NCI-H128 (cell line): ENCODE measurements around the gene GYG1.

Source experiments
- DNase-seq: peaks from one replicate; lab custom pipeline; 2025; ENCODE audit not compliant: unreplicated experiment; lab: John Stamatoyannopoulos, UW

The GYG1 gene

GRCh38 chr3:148991219-148992026, at the start of gene GYG1:
GYG1 (plus strand) TSS chr3:148991540; CDS start chr3:148991641, 101 bp downstream.
- no peak for DNase-seq

DNA sequence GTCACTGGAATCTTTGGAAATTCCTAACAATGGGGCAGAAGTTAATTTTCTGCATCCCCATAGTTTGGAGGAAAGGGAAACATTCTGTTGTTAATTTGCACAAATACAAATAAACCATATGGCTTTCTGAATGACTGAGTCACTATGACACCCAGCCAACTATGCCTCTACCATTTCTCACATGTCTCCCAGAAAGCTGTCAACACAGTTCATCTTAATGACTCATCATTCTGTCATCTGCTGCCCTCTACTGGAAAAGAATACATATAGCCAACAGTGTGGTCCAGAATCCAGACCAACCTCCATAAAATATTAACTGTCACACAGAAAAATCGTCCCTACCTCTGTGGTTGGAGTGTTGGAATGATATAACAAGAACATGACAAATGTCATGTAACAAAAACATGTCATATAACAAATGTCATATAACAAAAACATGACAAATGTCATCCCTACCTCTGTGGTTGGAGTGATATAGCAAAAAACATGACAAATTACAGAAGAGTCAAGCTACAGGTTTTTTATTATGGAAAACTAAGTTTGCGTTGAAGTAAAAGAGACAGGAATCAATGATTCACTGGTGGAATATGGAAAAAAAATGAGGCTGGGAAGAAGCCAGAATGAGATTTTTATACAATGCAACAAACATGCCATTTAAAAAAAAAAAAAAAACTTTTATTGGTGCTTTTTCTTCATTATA, 47.7 kb upstream of the GYG1 start:
- DNase-seq, result peak; percentile 61

DNA sequence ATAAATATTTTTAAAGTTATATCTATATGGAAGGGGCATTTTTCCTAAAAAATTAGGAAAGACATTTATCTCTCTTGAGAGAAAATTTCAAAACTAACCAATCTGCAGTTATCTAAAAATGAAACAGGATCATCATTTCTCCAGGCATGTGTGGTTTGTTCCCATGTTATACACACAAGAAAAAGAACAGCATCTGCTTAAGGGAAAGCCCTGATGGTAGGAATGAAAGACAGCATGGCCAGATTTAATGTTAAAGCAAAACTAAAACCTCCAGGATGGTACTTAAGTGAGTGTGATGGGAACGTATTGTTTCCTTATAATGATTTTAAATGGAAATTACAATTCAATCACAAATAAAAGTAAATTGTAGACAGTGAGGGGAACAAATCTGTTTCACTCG, 46.2 kb upstream of the GYG1 start:
- no peak for DNase-seq

- DNase-seq, result no peak
Measured at GRCh38 chr3:148948913-148949657, 42.3 kb upstream of the GYG1 start.

DNA sequence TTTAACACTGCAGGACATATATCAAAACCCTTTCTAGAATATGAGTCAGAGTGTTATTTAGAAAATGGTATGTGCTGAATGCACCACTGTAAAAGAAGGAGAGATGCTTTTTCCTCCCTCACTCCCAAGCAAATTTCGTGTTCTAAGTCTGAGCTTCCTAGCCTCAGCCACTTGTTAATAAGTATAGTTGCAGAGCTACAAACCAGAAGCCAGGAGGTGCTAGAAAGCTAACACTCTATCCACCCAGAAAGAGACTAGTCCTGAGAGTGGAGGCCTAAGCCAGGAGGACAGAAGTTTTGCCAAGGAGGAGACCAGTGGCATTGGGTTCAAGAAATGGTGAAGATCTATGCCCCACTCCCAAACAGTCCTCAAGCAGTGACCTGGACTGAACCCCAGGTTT, 40.5 kb upstream of the GYG1 start:
- DNase-seq, result no peak

DNA sequence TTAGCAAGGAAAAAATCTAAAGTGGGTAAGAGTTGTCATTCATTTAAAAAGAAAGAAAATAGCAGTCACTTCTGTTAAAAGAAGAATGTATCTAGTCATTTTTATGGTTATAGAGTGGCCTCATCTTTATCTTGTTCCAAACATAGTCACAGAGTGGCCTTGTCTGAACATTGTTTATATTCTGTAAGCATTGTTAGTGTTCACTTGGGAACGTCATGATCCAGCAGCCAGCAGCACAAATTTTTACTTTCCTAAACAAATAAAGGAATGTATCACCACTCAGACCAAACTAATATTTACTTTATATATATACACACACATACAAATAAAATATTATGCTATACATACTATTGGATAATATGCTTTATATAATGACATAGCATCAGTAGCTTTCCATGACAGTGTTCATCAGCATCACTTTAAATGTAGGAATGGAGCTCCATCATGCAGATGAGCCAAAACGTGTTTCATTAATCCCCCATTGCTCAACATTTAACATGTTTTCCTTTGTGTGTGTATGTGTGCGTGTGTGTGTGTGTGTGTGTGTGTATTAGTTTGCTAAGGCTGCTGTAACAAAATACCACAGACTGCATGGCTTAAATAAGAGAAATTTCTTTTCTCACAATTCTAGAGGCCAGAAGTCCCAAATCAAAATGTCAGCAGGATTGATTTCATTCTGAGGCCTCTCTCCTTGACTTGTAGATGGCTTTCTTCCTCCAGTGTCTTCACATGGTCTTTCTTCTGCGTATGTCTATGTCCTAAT, 39.6 kb upstream of the GYG1 start:
- DNase-seq, result no peak

DNA sequence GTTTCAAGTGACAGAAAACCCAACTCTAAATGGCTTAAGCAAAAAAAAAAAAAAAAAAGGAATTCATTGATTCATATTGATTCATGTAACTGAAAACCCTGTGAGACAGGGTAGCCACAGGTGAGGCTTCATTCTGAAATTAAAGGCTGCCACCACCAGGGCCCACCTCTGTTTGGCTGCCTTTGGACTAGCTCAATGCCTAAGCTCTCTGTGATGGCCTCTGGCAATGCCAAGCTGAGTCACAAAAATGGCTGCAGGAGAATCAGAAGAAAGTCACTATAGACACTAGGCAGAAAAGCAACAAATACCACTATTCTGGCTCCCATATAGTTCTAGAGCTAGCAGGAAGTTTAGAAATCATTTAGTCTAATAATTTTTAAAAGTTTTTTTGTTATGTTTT, 38.2 kb upstream of the GYG1 start:
- no peak for DNase-seq

DNA sequence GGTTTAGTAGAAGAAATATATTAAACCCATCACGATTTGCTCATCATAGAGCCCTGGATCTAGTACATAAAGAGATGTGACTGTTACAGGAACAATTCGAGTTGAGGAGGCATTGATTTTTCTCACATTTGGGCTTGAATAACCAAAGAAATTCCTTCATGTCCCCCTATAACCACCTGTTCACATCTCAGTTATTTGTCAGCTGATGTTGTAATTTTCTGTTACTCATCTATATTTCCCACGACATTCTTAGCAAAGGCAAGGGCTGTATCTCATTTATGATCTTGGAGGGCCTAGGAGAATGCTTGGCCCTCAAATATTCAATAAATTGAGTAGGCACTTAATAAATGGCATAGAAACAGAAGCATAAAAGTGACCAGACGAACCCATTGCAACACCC, 36.4 kb upstream of the GYG1 start:
- no peak for DNase-seq

DNA sequence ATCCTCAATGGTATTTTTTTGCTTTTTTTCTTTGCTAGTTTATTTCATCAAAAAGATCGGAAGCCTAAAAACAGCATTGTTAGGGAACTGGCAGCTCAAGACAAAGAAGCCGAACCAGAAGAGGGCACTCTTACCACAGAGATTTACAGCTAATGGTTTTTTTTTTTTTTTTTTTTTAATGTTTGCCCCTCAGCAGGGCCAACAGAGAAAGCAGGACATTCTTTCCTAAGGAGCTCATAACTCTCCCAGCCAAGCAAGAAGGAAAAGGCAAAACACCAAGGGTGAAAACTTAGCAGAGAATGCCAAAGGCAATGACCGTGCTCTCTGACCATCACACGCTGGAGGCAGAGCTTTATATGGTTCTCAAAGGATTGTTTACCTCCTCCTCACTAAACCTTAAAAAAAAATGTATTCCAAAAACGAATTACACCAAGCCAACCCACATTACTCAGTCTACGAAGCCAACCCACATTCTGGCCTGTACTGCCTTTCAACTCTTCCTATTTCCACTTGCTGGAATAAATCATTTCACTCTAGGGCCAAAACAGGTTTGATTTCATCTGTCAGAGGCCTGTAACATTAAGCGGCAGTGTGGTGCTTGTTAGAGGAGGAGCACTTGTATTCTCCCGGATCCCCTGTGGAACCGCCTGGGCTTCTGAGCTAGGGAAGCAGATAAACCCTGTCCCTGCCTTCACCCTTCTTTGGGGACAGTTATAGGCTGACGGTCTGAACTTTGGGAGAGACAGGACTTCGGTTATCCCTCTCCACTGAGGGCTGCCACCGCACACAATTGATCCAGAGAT, 35.6 kb upstream of the GYG1 start:
- DNase-seq, result no peak

- no peak for DNase-seq
Measured at GRCh38 chr3:148957586-148957985, 33.8 kb upstream of the GYG1 start.

- no peak for DNase-seq
Measured at GRCh38 chr3:148958696-148959095, 32.6 kb upstream of the GYG1 start.

DNA sequence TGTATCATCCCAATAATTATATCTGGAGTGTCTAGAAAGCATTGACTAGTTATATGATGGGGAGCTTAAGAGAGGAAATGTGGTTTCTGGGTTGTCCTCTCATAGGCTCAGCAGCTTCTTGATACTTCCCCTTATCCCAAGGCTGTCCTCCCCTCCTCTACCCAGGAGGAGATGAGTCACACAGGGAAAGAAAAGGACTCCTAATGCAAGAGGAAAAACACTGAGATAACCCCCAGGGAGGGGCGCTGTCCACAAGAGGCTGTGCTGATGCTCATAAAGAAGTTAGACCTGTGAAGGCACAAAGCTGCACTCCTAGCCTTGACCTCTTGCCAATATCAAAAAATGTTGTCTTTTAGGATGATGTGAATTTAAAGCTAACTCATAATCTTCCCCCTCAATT, 28.8 kb upstream of the GYG1 start:
- DNase-seq, result no peak

GRCh38 chr3:148964809-148965208, 26.5 kb upstream of the GYG1 start:
- DNase-seq, result no peak

GRCh38 chr3:148968321-148968720, 23.0 kb upstream of the GYG1 start:
- DNase-seq, result no peak

GRCh38 chr3:148970271-148970670, 21.1 kb upstream of the GYG1 start:
- DNase-seq, result no peak

DNA sequence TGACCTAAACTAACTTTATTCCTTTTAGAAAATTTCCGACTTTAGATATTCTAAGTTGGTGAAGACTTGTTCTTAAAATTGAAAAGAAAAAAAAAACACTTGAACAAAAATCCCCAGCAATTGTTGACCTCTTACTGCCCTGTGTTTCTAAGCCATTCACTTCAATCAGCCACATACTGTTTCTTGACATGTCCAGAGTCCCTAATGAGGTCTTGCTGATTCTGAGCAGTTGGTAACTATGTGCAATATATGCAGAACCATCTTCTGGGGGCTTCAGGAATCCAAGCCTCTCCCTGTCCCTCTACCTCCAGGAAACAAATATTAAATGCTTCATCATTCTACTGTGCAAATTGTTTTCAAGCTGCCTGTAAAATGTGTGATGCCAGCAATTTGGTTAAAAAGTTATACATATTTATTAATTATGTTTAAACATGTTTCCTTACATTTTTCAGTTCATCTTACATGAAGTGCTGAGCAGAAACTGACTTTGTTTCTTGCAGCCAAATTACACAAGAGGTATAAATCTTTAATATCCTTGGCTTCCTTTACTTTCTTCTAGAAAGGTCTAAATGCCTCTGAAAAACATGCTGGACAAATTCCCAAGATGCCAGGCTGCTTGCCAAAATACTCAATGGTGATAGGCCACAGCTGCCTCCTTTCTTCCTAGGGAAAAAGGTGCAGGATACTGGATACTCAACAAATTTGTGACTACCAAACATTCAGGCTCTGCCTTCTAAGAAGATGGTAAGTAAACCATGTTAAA, 19.8 kb upstream of the GYG1 start:
- no peak for DNase-seq

- no peak for DNase-seq
Measured at GRCh38 chr3:148974726-148975125, 16.6 kb upstream of the GYG1 start.

DNA sequence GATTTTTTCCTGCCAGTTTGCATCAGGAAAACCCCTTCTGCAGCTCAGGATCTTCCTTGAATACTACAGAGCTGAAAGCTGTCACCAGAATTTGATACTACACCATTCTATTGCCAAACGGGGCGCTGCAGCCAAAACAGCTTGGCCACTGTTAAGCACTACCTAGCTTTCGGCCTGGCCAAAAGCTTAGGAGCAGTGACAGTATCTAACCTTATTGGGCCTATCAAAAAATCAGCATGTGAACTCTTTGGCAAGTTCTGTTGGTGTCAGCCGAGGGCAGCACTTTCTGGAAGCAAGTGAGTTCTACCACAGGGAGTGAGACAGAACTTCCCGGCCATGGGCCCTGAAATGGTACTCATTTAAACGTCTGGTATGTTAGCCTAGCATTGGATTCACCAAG, 16.1 kb upstream of the GYG1 start:
- no peak for DNase-seq

DNA sequence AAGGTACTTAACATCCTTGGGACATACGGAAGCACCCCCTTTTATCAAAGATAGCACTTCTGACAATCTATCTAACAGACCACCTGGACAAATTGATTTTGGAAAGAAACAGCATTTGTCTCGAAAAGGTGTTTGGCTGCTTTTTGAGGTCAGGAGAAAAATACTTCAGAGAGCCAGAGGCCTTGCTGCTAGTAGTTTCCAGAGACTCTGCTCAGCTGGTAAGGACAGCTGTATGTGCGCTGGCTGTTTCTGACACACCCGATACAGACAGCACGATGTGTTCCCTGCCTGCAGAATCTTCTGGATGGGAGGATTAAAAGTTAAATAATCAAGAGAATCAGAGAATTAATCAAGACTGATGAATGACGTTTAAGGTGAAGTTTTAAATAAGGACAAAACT, 15.6 kb upstream of the GYG1 start:
- no peak for DNase-seq

DNA sequence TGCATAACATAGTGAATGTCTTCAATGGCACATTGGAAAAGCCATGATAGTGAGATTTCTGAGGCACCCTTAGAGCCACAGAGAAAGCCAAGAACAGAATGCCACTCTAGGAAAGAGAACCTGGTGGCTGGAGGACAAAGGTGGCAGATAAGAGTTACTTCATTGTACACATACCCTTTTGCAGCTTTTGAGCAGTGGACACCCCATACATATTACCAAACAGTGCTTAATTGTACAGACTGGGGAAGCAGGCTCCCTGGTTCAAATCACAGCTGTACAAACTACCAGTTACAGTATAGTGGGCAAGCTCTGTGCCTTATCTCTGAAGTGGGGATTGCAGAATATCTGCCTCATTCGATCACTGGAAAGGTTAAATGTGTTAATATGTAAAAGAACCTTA, 10.1 kb upstream of the GYG1 start:
- no peak for DNase-seq
